ENCODE data around the gene AP3M1.

AP3M1 gene

DNA sequence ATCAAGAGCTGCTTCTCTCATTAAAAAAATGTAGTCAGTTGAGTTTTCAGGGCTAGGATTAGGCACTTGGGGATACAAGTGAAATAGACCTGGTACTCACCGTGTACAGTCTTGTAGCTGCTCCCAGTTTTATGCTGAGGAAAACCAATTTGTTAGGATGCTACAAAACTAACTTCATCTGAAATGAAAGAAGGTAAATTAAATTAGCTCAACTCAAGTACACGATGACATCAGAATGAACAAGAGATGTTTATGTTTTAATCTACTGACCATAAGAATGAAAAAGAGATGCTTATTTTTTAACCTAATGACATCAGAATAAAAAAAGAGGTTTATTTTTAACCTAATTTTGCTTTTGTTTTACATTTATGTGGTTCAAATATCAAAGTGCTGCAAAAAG lies 73.7 kb downstream of the AP3M1 start:
- DNase-seq (ENCODE audit: insufficient read length, low spot score): no peak
- TF ChIP-seq, protein P1, sequence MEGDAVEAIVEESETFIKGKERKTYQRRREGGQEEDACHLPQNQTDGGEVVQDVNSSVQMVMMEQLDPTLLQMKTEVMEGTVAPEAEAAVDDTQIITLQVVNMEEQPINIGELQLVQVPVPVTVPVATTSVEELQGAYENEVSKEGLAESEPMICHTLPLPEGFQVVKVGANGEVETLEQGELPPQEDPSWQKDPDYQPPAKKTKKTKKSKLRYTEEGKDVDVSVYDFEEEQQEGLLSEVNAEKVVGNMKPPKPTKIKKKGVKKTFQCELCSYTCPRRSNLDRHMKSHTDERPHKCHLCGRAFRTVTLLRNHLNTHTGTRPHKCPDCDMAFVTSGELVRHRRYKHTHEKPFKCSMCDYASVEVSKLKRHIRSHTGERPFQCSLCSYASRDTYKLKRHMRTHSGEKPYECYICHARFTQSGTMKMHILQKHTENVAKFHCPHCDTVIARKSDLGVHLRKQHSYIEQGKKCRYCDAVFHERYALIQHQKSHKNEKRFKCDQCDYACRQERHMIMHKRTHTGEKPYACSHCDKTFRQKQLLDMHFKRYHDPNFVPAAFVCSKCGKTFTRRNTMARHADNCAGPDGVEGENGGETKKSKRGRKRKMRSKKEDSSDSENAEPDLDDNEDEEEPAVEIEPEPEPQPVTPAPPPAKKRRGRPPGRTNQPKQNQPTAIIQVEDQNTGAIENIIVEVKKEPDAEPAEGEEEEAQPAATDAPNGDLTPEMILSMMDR (IDR thresholded peaks at IDR 0.05; ENCODE audit: insufficient read depth, missing control alignments): no peak
- FAIRE-seq: no peak

DNA sequence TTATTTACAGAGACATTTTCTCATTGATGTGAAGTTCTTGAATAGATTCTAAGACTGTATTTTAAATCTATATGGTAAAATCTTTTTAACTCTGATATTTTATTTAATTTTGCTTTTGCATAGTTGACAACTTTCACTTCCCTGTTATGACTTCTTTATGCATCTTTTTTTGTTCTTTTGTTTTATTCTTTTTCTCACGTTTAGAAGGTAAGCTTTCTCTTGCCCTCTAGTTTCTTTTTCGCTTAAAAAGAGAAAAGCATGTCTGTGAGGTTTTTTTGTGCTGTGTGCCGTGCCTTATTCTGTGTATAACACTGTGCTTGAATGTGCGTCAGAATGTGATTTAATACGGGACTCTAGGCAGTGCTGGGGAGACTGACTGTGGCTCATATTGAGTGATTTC lies 74.7 kb downstream of the AP3M1 start:
- FAIRE-seq (no peak), DNase-seq (ENCODE audit: insufficient read length, low spot score) (no peak)
- TF ChIP-seq, protein P1 (IDR thresholded peaks at IDR 0.05; ENCODE audit: insufficient read depth, missing control alignments): no peak

DNA sequence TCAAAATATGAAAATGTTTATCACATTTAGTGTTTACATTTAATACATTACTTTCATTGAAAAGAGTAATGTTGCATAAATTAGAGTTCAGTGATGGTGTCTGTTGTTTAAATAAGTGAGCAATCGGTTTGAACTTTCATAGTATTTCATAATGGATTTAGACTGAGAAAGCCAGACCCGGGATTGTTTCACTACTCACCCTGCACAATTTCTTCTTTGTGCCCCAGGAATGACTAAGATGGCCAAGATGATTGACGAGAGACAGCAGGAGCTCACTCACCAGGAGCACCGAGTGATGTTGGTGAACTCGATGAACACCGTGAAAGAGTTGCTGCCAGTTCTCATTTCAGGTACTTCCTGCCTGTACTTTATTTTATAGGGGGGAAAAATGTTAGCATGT lies 78.1 kb downstream of the AP3M1 start:
- TF ChIP-seq, protein P1 (IDR thresholded peaks at IDR 0.05; ENCODE audit: insufficient read depth, missing control alignments): no peak
- DNase-seq (ENCODE audit: insufficient read length, low spot score): no peak
- FAIRE-seq: no peak

DNA sequence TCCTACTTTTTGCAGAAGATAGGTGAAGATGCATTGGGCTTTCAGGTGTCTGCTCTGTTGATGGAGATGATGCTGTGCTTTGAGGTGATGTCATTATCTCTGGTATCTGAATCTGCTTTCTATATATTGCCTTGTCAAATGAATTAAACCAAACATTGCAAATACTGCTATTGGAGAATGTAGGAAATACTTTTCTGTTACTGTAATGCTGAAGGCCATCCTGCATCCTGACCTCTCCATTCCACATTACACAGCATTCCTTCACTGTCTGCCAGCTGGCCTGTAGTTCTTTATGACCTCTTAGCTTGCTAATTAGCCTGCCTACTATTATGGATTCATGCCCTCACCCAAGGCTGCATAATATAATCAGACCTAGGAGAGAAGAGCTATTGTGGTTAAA lies 79.5 kb downstream of the AP3M1 start:
- TF ChIP-seq, protein P1 (IDR thresholded peaks at IDR 0.05; ENCODE audit: insufficient read depth, missing control alignments): no peak
- DNase-seq (ENCODE audit: insufficient read length, low spot score): no peak
- no peak for FAIRE-seq
